Right atrium auricular region (tissue), 2 donors: ENCODE data around the gene MYZAP. TPM values are rescaled to one million over a fixed set of nuclear protein-coding genes. Genes with fewer than 3 reads are reported as not detected.

Experiments
- DNase-seq: peaks from one replicate; pipeline ENCODE4 v3.0.0-alpha.2; 2019; ENCODE audit warnings: low spot score
- H3K27ac ChIP-seq, 2 donors: fragments of 200-600 bp; sonication (generic); 1 replicate in 1 of 2; 2 replicates in 1 of 2; pipeline ENCODE4 v1.5.1; 2016 to 2019
- H3K27me3 ChIP-seq, 2 donors: fragments of 200-600 bp; sonication (generic); one replicate each; pipeline versions ENCODE4 v1.5.1 to v1.6.0; 2017 to 2019
- H3K36me3 ChIP-seq: fragments of 200-600 bp; sonication (generic); one replicate; pipeline ENCODE4 v1.5.1; 2016
- H3K4me1 ChIP-seq, 2 donors: fragments of 200-600 bp; sonication (generic); one replicate each; pipeline versions ENCODE4 v1.5.1 to v1.6.0; 2017 to 2019
- H3K4me3 ChIP-seq, 2 donors: fragments of 200-600 bp; sonication (generic); 1 replicate in 1 of 2; 2 replicates in 1 of 2; pipeline ENCODE4 v1.5.1; 2017 to 2019; ENCODE audit warnings: mild to moderate bottlenecking in 1 of 2, moderate library complexity in 1 of 2
- H3K9me3 ChIP-seq, 2 donors: fragments of 200-600 bp; sonication (generic); one replicate each; pipeline ENCODE4 v1.5.1; 2019
- total RNA-seq, 2 donors: library from RNA; depleted of rRNA; stranded (reverse); fragments of >200 nt; gene quantifications; one replicate each; pipeline ENCODE4 v1.1.0, GENCODE V29; 2016
- TF ChIP-seq, protein P1 (sequence below), 2 donors: fragments of 200-600 bp; sonication (generic); IDR thresholded peaks; one replicate each; pipeline ENCODE4 v1.5.1; 2019; ENCODE audit warnings: antibody characterized with exemption in 2 of 2

The MYZAP gene
- total RNA-seq, 2 donors from 2014 or later, result 305 to 491 TPM

- no peak overlapping the region for H3K4me3 ChIP-seq
- H3K9me3 ChIP-seq, result no peaks in the 10 kb centered on the region
- H3K27me3 ChIP-seq, result no peaks in the 10 kb centered on the region
- no peak for DNase-seq
- peak overlapping the region; percentile 10 to 13 for H3K27ac ChIP-seq
- peaks cover 0 to 20% of the 10 kb centered on the region in 2 donors for H3K4me1 ChIP-seq
- H3K36me3 ChIP-seq, result peaks cover 4% of the 10 kb centered on the region
- TF ChIP-seq, protein P1, sequence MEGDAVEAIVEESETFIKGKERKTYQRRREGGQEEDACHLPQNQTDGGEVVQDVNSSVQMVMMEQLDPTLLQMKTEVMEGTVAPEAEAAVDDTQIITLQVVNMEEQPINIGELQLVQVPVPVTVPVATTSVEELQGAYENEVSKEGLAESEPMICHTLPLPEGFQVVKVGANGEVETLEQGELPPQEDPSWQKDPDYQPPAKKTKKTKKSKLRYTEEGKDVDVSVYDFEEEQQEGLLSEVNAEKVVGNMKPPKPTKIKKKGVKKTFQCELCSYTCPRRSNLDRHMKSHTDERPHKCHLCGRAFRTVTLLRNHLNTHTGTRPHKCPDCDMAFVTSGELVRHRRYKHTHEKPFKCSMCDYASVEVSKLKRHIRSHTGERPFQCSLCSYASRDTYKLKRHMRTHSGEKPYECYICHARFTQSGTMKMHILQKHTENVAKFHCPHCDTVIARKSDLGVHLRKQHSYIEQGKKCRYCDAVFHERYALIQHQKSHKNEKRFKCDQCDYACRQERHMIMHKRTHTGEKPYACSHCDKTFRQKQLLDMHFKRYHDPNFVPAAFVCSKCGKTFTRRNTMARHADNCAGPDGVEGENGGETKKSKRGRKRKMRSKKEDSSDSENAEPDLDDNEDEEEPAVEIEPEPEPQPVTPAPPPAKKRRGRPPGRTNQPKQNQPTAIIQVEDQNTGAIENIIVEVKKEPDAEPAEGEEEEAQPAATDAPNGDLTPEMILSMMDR (IDR thresholded peaks at IDR 0.05), result no peak
These were observed 112.7 kb downstream of the MYZAP start for GRCh38 chr15:57704441-57704840.

DNA sequence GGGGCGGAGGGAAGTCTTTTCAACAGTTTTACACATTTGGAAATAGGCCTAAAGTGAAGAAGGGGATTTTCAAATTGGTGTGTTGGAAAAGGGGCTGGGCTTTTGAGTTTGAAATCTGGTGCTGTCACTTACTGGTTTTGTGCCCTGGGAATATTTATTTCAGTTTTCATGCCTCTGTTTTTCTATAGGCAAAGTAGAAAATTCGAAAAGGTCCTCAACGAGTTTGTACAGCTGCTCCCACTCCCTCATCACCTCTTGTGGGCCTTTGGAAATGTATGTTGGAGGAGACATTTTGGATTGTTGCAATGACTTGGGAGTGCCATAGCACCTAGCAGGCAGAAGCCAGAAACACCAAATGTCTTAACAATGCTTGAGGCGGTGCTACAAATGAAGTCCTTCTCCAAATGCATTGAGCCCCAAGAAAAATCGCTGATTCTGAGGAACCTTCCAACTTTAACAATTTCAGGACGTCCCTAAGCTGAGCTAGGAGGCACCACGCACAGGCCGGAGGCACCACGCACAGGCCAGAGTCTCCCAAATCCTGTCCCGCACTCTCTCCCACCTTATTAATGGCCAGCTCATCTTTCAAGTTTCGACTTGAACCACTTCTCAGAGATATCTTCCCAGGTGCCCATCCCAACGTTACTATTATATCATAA lies 114.2 kb downstream of the MYZAP start:
- Histone ChIP-seq H3K27me3 (no peaks in the 10 kb centered on the region), H3K4me3 (peak overlapping the region; percentile 70 to 84), H3K36me3 (peaks cover 18% of the 10 kb centered on the region), H3K27ac (peak overlapping the region; percentile 93 to 97), H3K9me3 (no peaks in the 10 kb centered on the region), H3K4me1 (peaks cover 0 to 28% of the 10 kb centered on the region in 2 donors)
- TF ChIP-seq, protein P1 (IDR thresholded peaks at IDR 0.05), result no peak
- no peak for DNase-seq

- H3K4me1 ChIP-seq, result peaks cover 0 to 28% of the 10 kb centered on the region in 2 donors
- peak; percentile 99 for DNase-seq
- peak within 1 kb of the TSS; percentile 70 to 84 for H3K4me3 ChIP-seq
- no peaks in the 10 kb centered on the region for H3K9me3 ChIP-seq
- TF ChIP-seq, protein P1 (IDR thresholded peaks at IDR 0.05), result peak in 1 of 2 donors; percentile 14
- H3K27me3 ChIP-seq, result no peaks in the 10 kb centered on the region
- peaks cover 25% of the 10 kb centered on the region for H3K36me3 ChIP-seq
- peak within 1 kb of the TSS; percentile 93 to 97 for H3K27ac ChIP-seq
These were observed 114.9 kb downstream of the MYZAP start, which contains the start of gene POLR2M for GRCh38 chr15:57706405-57707209. Gene POLR2M, plus strand, starts transcription at chr15:57706714. Its CDS starts 129 bp downstream, at chr15:57706843.

DNA sequence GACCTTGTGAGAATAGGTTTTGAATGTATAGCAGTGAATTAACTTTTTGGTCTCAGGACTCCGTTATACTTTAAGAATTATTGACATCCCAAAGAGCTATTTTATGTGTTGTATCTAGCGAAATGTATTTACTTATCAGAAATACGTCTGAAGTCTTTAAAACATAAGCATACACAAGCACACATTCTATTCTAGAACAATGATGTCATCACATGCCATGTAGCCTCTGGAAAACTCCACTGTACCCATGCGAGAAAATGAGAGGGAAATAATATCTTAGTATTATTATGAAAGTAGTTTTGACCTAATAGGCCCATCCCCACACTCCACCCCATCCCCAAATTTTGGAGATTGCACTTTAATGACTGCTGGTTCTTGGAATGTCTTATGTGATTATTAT lies 116.3 kb downstream of the MYZAP start:
- H3K4me1 ChIP-seq, result peaks cover 0 to 28% of the 10 kb centered on the region in 2 donors
- TF ChIP-seq, protein P1 (IDR thresholded peaks at IDR 0.05), result no peak
- H3K27me3 ChIP-seq, result no peaks in the 10 kb centered on the region
- no peaks in the 10 kb centered on the region for H3K9me3 ChIP-seq
- peak overlapping the region; percentile 70 to 84 for H3K4me3 ChIP-seq
- H3K27ac ChIP-seq, result peak overlapping the region; percentile 93 to 97
- no peak for DNase-seq
- peaks cover 40% of the 10 kb centered on the region for H3K36me3 ChIP-seq

DNA sequence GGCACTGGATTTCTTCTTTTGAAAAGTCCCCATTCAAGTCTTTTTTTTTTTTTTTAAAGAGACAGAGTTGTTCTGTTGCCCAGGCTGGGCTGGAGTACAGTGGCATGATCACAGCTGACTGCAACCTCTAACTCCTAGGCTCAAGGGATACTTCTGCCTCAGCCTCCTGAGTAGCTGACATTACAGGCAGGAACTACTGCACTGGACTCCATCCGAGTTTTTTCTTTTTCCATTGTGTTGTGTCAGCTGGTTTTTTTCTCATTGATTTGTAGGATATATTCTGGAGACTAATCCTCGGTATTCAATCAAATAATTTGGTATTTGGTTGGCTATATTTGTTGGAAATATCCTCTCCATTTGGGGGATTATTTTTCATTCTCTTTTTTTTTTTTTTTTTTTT lies 126.6 kb downstream of the MYZAP start:
- Histone ChIP-seq H3K27ac (no peak overlapping the region), H3K4me1 (no peaks in the 10 kb centered on the region), H3K36me3 (peaks cover 33% of the 10 kb centered on the region), H3K4me3 (no peak overlapping the region), H3K9me3 (no peaks in the 10 kb centered on the region), H3K27me3 (no peaks in the 10 kb centered on the region)
- DNase-seq, result no peak
- TF ChIP-seq, protein P1 (IDR thresholded peaks at IDR 0.05), result no peak
